ENCODE results near the gene SLC34A3.
"Not testable (repeated sequence)": the region's sequence is repeated elsewhere in the genome, so short reads cannot be mapped to it uniquely, and the experiment has no call there.

SLC34A3 gene

GRCh38 chr9:137231372-137232039, 805 bp downstream of the SLC34A3 start:
- FAIRE-seq = no peak

DNA sequence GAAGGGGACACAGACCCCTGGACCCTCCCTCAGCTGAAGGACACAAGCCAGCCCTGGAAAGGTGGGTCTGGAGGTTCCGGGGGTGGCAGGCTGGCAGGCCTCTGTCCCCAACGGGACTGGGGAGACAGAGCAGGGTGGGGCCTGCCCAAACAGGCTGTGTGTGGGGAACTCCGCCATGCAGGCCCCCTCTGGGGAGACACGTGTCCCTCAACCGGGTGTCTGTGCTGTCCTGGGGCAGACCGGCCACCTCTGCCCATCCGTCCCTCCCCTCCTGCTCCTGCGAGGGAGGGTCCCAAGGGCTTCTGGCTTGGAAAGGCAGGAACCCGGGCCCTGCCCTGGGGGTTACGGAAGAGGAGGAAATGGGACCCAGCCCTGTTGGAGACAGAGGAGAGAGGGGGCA, 1.4 kb downstream of the SLC34A3 start:
- no peak for FAIRE-seq

DNA sequence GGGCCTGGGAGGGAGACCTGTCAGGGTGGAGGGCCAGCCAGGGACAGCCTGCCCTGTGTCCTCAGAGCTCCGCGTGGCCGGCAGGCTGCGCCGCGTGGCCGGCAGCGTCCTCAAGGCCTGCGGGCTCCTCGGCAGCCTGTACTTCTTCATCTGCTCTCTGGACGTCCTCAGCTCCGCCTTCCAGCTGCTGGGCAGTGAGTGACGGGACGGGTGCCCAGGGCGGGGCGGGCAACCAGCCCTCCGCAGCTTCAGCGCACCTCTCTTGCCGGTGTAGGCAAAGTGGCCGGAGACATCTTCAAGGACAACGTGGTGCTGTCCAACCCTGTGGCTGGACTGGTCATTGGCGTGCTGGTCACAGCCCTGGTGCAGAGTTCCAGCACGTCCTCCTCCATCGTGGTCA, 1.8 kb downstream of the SLC34A3 start:
- no peak for FAIRE-seq

DNA sequence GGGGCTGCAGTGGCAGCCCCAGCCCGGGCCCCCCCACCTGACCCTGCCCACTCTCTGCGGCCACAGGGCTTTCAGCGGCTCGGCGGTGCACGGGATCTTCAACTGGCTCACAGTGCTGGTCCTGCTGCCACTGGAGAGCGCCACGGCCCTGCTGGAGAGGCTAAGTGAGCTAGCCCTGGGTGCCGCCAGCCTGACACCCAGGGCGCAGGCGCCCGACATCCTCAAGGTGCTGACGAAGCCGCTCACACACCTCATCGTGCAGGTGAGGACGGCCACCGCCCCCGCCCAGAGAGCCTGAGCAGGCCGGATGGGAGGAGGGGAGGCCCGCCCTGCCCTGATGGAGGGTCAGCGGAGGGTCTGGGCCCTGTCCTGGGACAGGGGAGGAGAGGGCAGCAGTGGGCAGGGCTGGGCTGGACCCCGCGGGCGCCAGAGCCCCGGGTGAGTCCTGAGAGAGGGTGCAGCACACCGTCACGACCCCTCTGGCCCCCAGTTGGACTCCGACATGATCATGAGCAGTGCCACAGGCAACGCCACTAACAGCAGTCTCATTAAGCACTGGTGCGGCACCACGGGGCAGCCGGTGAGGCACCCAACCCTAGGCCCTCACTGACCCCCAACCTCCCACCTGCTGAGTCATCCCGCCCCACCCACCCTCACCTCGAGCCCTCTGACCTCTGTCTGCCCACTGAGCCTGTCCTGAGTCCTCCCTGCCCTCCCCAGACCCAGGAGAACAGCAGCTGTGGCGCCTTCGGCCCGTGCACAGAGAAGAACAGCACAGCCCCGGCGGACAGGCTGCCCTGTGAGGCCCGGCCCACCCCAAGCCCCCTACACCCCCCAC, 2.7 kb downstream of the SLC34A3 start:
- no peak for FAIRE-seq

DNA sequence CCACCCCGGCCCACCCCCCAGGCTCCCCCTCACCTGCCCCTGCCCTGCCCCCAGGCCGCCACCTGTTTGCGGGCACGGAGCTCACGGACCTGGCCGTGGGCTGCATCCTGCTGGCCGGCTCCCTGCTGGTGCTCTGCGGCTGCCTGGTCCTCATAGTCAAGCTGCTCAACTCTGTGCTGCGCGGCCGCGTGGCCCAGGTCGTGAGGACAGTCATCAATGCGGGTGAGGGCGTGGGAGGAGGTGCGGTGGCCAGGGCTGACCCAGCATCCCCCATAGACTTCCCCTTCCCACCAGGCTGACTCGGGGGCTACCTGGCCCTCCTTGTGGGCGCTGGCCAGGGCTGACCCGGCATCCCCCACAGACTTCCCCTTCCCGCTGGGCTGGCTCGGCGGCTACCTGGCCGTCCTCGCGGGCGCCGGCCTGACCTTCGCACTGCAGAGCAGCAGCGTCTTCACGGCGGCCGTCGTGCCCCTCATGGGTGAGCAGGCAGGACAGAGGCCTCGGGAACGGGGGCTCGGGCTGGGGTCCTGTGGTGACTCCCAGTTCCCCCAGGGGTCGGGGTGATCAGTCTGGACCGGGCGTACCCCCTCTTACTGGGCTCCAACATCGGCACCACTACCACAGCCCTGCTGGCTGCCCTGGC, 3.5 kb downstream of the SLC34A3 start:
- no peak for FAIRE-seq

DNA sequence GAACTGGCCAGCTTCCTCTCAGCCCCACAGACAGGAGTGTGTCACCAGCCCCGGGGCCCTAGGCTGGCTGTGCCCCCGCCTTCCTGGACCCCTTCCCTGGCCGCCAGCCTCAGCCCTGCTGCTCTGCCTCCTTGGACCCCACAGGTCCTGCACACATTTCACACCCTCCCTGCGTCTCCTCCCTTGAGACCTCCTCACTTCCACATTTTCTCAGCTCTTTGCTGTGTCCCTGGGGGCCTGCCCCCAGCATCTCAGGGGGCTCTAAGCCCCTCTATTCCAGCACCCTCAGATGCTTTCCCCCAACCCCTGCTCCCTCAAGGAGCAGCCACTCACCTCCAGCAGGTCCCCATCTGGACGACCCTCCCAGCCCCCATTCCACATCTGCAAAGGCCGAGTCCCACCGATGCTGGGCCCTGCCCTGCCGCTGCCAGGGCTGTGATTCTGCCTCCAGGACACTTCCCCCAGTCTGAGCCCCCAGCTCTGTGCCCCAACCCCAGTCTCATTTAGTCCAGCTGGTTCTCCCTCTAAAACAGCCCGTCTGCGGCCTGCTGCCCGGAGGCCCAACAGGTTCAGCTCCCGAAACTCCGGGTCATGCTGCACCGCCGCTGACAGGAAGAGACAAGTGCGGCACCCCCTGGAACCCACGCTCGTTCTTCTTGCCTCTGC, 4.2 kb downstream of the SLC34A3 start:
- no peak for FAIRE-seq

DNA sequence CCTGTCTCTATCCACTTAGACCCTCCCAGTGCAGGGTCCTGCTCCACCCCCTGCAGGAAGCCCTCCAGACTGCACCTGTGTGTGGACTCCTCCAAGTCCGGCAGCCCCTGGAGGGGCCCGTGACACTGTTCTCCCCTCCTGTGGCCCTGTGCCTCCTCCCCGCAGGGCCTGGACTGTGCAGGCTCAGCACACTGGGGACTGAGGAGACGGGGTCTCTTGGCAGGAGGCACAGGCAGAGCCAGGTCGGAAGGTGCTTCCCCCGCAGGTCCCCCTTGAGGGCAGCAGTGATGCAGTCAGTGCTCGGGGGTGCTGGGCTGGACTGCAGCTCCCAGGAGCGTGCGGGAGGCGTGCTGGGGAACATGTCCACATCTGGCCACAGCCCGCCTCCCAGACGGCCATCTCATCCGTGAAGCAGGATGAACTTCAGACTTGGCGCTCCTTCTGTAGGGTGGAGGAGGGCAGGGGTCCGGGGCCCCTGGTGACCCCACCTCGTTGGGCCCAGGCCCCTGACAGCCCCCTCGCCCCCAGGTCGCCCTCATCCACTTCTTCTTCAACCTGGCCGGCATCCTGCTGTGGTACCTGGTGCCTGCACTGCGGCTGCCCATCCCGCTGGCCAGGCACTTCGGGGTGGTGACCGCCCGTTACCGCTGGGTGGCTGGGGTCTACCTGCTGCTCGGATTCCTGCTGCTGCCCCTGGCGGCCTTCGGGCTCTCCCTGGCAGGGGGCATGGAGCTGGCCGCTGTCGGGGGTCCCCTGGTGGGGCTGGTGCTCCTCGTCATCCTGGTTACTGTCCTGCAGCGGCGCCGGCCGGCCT, 4.9 kb downstream of the SLC34A3 start:
- FAIRE-seq = no peak

DNA sequence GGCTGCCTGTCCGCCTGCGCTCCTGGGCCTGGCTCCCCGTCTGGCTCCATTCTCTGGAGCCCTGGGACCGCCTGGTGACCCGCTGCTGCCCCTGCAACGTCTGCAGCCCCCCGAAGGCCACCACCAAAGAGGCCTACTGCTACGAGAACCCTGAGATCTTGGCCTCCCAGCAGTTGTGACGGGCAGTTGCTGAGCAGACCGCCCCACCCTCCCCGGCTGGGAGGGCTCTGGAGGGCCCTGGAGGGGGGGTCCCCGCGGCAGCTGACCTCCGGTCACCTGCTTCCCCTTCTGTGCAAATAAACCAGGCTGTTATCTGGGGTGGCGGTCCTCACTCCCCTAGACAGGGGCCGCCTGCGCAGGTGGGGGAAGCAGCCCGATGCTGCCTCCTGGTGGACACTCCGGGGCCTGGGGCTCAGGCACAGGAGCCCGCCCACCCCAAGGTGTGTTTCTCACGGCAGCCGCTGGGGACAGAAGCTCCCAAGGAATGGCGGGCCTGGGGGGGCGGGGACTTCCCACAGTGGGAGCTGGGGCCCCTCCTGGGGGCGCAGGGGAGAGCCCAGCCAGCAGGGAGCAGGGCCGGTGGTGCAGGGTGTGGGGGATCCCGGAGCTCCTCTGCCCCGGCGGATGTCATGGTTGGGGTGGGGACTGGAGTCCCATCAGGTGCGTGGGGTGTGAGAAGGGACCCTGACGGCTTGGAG, 5.7 kb downstream of the SLC34A3 start:
- no peak for FAIRE-seq

GRCh38 chr9:137236936-137237421, 6.3 kb downstream of the SLC34A3 start:
- no peak for FAIRE-seq

DNA sequence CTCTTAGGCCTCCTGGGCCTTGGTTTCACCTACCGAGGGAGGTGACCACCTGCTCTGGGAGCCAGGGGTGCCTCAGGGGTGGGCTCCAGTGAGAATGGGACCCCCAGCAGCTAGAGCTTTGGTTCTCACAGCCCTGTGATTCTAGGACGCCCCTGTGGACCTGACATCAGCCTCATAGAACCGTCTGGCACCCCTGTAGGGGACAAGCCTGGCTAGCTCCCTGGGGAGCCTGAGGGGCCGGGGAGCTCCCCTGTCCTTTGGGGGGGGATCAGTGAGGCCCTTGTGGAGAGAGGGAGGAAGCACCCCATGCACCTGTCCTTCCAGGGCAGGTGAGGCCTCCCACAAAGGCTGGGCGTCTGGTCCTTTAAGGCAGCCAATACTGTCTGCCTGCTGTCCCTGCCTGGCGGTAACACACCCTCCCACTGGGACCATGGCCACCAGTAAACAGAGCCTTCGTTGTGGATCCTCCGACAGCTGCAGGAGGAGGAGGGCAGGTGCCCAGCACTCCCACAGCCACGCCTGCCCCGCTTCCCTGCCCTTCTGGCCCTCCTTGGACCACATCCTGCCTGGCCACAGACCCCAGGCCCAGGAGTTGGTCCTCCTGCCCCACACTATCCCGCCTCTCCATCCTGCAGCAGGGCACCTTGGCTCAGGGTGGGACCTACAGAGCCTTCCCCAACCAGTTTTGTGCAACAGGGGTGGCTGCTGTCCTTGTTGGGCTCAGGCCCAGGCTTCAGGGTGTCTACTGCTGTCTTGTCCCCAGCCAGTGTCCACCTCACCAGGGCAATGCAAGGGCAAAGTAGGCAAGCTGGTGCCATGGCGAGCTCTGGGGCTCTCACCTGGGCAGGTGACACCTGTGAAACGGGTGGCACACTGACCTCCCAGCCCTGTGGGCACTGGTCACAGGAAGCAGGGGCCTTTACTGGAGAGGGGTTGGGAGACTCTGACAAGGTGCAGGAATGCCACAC, 7.3 kb downstream of the SLC34A3 start:
- no peak for FAIRE-seq

GRCh38 chr9:137239541-137240200, 9.0 kb downstream of the SLC34A3 start:
- FAIRE-seq = peak; percentile 88

GRCh38 chr9:137240318-137240840, 9.7 kb downstream of the SLC34A3 start:
- no peak for FAIRE-seq

DNA sequence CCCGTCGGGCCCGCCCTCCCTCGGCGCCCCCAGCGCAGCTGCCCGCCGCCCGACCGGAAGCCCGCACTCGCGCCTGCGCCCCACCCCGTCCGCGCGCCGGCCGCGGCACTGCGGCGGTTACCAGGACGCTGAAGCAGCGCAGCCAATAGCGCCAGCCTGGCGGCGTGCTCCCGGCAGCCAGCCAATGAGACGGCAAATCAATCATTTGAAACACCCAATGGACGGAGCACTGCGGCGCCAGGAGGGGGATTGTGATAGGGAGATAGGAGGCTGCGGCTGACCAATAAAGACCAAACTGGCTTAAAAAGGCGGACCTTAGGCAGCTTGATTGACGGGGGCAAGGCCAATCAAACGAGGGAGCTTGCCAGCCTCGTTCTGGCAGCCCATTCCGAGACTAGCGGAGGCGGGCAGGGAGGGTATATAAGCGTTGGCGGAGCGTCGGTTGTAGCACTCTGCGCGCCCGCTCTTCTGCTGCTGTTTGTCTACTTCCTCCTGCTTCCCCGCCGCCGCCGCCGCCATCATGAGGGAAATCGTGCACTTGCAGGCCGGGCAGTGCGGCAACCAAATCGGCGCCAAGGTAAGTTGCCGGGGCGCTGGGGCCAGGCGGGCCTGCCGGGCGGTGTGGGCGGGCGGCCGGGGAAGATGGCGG, 10.3 kb downstream of the SLC34A3 start, which contains the start of gene TUBB4B:
Gene TUBB4B (plus strand): TSS at position 447 of the 649 bp plus-strand sequence. CDS start 74 bp downstream, at position 521.
- peak; percentile 98 for FAIRE-seq

DNA sequence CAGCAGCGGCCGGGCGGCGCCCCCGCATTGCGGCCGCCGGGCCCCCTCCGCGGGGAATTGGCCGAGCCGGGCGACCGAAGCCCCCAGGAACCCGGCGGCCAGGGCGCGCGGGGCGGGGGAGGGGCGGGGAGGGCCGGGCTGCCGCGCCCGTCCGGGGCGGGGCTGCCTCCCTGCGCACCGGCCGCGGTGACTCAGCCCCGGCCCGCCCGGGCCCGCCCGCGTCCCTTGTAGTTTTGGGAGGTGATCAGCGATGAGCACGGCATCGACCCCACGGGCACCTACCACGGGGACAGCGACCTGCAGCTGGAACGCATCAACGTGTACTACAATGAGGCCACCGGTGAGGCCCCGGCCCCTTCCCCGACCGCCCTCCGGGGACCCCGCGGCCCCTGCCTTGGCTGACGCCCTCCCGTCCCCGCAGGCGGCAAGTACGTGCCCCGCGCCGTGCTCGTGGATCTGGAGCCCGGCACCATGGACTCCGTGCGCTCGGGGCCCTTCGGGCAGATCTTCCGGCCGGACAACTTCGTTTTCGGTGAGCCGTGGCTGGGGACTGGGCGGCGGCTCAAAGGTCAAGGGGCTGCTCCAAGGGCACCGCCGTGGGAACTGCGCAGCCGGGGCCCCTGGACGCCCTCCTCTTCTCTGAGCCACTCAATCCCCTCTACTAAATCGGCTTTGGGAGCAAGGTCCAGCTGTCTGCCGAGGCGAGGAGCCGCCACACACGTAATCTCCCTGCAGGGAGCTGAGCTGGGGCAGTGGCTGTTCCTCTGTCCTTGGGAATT, 11.0 kb downstream of the SLC34A3 start:
- no peak for FAIRE-seq

DNA sequence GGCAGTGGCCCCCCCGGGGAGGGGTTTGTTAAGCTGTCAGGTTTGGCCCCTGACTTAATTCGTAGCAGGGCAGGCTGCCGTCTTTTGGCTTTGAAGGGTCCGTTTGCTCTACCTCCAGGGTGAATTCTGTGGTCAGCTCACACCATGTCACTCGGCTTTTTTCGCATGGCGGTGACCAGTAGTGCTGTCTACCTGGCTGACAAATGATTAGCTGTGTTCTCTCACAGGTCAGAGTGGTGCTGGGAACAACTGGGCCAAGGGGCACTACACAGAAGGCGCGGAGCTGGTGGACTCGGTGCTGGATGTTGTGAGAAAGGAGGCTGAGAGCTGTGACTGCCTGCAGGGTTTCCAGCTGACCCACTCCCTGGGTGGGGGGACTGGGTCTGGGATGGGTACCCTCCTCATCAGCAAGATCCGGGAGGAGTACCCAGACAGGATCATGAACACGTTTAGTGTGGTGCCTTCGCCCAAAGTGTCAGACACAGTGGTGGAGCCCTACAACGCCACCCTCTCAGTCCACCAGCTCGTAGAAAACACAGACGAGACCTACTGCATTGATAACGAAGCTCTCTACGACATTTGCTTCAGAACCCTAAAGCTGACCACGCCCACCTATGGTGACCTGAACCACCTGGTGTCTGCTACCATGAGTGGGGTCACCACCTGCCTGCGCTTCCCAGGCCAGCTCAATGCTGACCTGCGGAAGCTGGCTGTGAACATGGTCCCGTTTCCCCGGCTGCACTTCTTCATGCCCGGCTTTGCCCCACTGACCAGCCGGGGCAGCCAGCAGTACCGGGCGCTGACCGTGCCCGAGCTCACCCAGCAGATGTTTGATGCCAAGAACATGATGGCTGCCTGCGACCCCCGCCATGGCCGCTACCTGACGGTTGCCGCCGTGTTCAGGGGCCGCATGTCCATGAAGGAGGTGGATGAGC, 11.8 kb downstream of the SLC34A3 start:
- FAIRE-seq = no peak

DNA sequence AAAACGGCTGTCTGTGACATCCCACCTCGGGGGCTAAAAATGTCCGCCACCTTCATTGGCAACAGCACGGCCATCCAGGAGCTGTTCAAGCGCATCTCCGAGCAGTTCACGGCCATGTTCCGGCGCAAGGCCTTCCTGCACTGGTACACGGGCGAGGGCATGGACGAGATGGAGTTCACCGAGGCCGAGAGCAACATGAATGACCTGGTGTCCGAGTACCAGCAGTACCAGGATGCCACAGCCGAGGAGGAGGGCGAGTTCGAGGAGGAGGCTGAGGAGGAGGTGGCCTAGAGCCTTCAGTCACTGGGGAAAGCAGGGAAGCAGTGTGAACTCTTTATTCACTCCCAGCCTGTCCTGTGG, 12.5 kb downstream of the SLC34A3 start:
- not testable (repeated sequence) for FAIRE-seq

Measured in endometrium (tissue), 2 donors.